Measurements from ENCODE around the gene RASSF10.

GRCh38 chr11:13008061-13008435 is 1.1 kb upstream of the RASSF10 start:
- TF ChIP-seq CTCF (IDR thresholded peaks at IDR 0.05) = no peak
- TF ChIP-seq KDM5A (IDR thresholded peaks at IDR 0.05) = no peak
- TF ChIP-seq CEBPB (IDR thresholded peaks at IDR 0.05) = no peak
- no peak for TF ChIP-seq SREBF2 (IDR thresholded peaks at IDR 0.05)
- no peak for TF ChIP-seq POLR2AphosphoS2 (conservative IDR thresholded peaks at IDR 0.05; ENCODE audit: low read length)
- TF ChIP-seq RAD21 (conservative IDR thresholded peaks at IDR 0.05 in 1 of 2, IDR thresholded peaks at IDR 0.05 in 1 of 2) = no peak
- no peak for TF ChIP-seq HMGXB4 (CRISPR knock-in tag; IDR thresholded peaks at IDR 0.05; ENCODE audit: borderline replicate concordance)
- TF ChIP-seq MAFK (IDR thresholded peaks at IDR 0.05; ENCODE audit: partially characterized antibody) = no peak
- TF ChIP-seq POLR2A (IDR thresholded peaks at IDR 0.05; ENCODE audit: low read length) = no peak

Measured in A549 (cell line).